ENCODE results near the gene CCNYL1.

The CCNYL1 gene

GRCh38 chr2:207710814-207711740 is at the start of gene CCNYL1:
CCNYL1 (plus strand) TSS chr2:207711640; CDS start chr2:207711897, 257 bp downstream.
- peak within 1 kb of the TSS; percentile 70 for H3K27ac ChIP-seq
- TF ChIP-seq CTCF (conservative IDR thresholded peaks at IDR 0.05) = no peak

GRCh38 chr2:207662203-207662602 is 49.2 kb upstream of the CCNYL1 start:
- no peak for TF ChIP-seq CTCF (conservative IDR thresholded peaks at IDR 0.05)
- no peak overlapping the region for H3K27ac ChIP-seq

GRCh38 chr2:207663870-207664545 is 47.4 kb upstream of the CCNYL1 start:
- H3K27ac ChIP-seq = peak overlapping the region; percentile 18; the same call in 1 of the 2 replicates
- TF ChIP-seq CTCF (conservative IDR thresholded peaks at IDR 0.05) = no peak

GRCh38 chr2:207670887-207671286 is 40.6 kb upstream of the CCNYL1 start:
- H3K27ac ChIP-seq = no peak overlapping the region
- no peak for TF ChIP-seq CTCF (conservative IDR thresholded peaks at IDR 0.05)

- H3K27ac ChIP-seq = no peak overlapping the region
- TF ChIP-seq CTCF (conservative IDR thresholded peaks at IDR 0.05) = no peak
These were observed 38.0 kb upstream of the CCNYL1 start for GRCh38 chr2:207673431-207673830.

GRCh38 chr2:207674266-207674774 is 37.1 kb upstream of the CCNYL1 start:
- no peak overlapping the region for H3K27ac ChIP-seq
- TF ChIP-seq CTCF (conservative IDR thresholded peaks at IDR 0.05) = no peak

- H3K27ac ChIP-seq = no peak overlapping the region
- TF ChIP-seq CTCF (conservative IDR thresholded peaks at IDR 0.05) = no peak
These were observed 36.6 kb upstream of the CCNYL1 start for GRCh38 chr2:207674826-207675225.
